ENCODE results near the gene SERP2. TPM values are rescaled to one million over a fixed set of nuclear protein-coding genes. Genes with fewer than 3 reads are reported as not detected.

SERP2 gene
- total RNA-seq, 4 donors from 2014 or later, result 1.2 to 1.4 (median 1.3) TPM; not detected in 1

DNA sequence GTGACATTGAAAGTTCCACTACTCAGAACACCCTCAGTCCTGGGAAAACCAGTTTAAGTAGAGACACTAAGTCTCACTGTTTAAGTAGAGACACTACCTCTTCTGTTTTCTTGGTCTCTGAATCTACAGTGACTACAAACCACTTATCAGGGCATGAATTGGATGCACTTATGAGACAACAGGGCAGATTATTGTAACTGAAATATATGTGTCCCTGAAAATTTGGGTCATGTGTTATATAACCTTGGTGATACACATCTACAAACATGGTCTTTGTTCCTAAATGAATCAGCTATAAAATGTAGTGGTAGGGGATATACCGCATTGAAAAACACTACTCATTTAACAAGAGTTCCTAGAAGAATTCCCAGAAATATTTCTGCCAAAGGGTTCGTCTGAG is 55.7 kb downstream of the SERP2 start:
- peaks cover 19% of the 10 kb centered on the region for H3K4me1 ChIP-seq
- H3K27me3 ChIP-seq, result no peaks in the 10 kb centered on the region
- no peaks in the 10 kb centered on the region for H3K9me3 ChIP-seq
- H3K4me3 ChIP-seq, result no peak overlapping the region
- 55% methylated on average over 2 of the region's 2 CpGs for WGBS
- DNase-seq (ENCODE audit: low spot score in 2 of 2), result no peak
- TF ChIP-seq EP300 (IDR thresholded peaks at IDR 0.05), result no peak
- no peak for TF ChIP-seq POLR2A (IDR thresholded peaks at IDR 0.05)
- TF ChIP-seq, protein P1, sequence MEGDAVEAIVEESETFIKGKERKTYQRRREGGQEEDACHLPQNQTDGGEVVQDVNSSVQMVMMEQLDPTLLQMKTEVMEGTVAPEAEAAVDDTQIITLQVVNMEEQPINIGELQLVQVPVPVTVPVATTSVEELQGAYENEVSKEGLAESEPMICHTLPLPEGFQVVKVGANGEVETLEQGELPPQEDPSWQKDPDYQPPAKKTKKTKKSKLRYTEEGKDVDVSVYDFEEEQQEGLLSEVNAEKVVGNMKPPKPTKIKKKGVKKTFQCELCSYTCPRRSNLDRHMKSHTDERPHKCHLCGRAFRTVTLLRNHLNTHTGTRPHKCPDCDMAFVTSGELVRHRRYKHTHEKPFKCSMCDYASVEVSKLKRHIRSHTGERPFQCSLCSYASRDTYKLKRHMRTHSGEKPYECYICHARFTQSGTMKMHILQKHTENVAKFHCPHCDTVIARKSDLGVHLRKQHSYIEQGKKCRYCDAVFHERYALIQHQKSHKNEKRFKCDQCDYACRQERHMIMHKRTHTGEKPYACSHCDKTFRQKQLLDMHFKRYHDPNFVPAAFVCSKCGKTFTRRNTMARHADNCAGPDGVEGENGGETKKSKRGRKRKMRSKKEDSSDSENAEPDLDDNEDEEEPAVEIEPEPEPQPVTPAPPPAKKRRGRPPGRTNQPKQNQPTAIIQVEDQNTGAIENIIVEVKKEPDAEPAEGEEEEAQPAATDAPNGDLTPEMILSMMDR (IDR thresholded peaks at IDR 0.05), result no peak
- no peak for TF ChIP-seq POLR2AphosphoS5 (IDR thresholded peaks at IDR 0.05)
- H3K27ac ChIP-seq, result no peak overlapping the region
- peaks cover 13% of the 10 kb centered on the region for H3K36me3 ChIP-seq

DNA sequence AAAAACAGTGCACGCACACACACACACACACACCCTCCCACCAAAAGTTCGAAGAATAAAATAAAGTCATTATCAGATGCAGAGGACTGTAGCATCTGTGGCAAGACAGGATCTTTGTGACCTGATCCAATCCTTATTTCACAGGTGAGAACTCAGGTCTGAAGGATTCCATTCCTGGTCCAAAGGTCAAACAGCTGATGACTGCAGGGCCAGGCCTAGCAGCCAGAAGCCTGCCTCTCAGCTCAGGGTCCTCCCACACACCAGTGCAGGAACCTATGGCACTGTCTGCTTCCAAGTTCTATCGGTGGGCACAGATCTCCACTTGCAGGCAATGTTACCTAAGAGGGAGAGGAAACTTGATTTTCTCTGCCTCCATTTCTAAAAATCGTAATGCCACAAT is 57.5 kb downstream of the SERP2 start:
- WGBS, result 89% methylated on average over 4 of the region's 4 CpGs
- no peaks in the 10 kb centered on the region for H3K9me3 ChIP-seq
- no peaks in the 10 kb centered on the region for H3K27me3 ChIP-seq
- peaks cover 17% of the 10 kb centered on the region for H3K36me3 ChIP-seq
- no peak for TF ChIP-seq POLR2AphosphoS5 (IDR thresholded peaks at IDR 0.05)
- TF ChIP-seq, protein P1 (IDR thresholded peaks at IDR 0.05), result no peak
- no peak for TF ChIP-seq EP300 (IDR thresholded peaks at IDR 0.05)
- TF ChIP-seq POLR2A (IDR thresholded peaks at IDR 0.05), result no peak
- no peak for DNase-seq (ENCODE audit: low spot score in 2 of 2)
- H3K27ac ChIP-seq, result no peak overlapping the region
- peaks cover 25% of the 10 kb centered on the region for H3K4me1 ChIP-seq
- H3K4me3 ChIP-seq, result no peak overlapping the region

DNA sequence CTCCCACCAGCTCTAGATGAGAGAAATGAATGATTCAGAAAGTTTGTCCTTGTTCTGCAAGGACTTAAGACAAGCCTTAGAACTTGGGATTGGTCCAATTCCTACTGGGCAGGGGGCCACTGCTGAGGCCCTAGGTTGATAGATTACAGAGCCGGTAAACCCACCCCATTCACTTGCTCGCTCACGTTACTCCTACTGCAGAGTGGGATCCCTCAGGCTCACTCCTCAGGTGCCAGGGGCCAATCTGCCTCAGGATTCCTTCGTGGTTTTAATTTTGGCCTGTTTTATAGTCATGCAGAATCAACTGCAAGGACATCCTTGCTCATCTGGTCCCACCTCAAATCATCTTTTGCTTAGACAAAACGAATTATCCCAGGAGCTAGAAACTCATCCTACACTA is 59.0 kb downstream of the SERP2 start:
- peaks cover 32% of the 10 kb centered on the region for H3K4me1 ChIP-seq
- H3K27ac ChIP-seq, result no peak overlapping the region
- 75% methylated on average over 5 of the region's 5 CpGs for whole genome bisulfite sequencing
- no peaks in the 10 kb centered on the region for H3K27me3 ChIP-seq
- TF ChIP-seq, protein P1 (IDR thresholded peaks at IDR 0.05), result no peak
- TF ChIP-seq POLR2A (IDR thresholded peaks at IDR 0.05), result no peak
- no peak for TF ChIP-seq POLR2AphosphoS5 (IDR thresholded peaks at IDR 0.05)
- no peak for TF ChIP-seq EP300 (IDR thresholded peaks at IDR 0.05)
- H3K4me3 ChIP-seq, result peak overlapping the region; percentile 80
- no peak for DNase-seq (ENCODE audit: low spot score in 2 of 2)
- H3K36me3 ChIP-seq, result peaks cover 17% of the 10 kb centered on the region
- H3K9me3 ChIP-seq, result no peaks in the 10 kb centered on the region

DNA sequence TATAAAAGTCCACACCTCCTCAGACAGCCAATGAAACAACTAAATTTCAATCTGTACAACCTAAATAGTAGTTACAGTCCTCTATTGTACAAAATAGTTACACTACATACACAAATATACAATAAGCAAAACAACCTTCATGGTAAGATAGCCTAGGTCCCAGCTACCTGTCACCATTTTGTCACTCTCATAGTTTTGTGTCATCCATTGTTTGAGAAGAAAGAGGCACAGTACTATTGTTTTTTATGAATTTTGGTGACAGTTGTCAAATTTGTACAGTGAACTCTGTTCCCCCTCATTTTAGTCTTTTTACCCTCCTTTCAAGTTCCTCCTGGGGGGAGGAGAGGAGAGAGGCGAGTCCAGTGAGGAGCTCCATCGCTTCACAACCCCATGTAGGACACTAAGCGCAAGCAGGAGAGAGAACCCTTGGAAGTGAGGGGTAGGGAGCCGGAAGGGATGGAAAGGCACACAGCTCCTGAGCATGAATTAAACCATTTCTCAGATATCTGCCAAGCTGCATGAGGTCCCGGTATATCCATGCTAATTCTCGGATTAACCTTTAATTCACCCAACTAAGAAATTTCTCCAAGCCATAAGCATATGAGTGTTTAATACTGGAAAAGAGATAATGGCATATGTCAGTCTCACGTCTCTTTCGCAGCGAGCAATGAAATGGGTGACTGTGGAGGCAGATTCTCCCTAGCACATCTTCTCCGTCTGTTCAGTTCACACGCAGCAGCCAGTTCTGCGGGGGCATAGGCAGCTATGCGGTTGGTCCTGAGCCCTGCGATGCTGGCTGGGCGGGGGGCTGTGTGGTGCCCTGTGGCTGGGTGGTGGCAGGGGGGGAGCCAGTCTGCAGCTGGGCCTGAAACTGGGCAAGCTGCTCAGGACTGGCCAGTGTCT is 60.5 kb downstream of the SERP2 start:
- no peaks in the 10 kb centered on the region for H3K9me3 ChIP-seq
- peak overlapping the region; percentile 80 for H3K4me3 ChIP-seq
- TF ChIP-seq POLR2A (IDR thresholded peaks at IDR 0.05) (no peak), POLR2AphosphoS5 (IDR thresholded peaks at IDR 0.05) (no peak)
- TF ChIP-seq, protein P1 (IDR thresholded peaks at IDR 0.05), result no peak
- H3K36me3 ChIP-seq, result peaks cover 17% of the 10 kb centered on the region
- DNase-seq (ENCODE audit: low spot score in 2 of 2), result no peak
- no peaks in the 10 kb centered on the region for H3K27me3 ChIP-seq
- H3K27ac ChIP-seq, result peak overlapping the region; percentile 96
- peaks cover 35% of the 10 kb centered on the region for H3K4me1 ChIP-seq
- 80% methylated on average over 15 of the region's 15 CpGs for WGBS

DNA sequence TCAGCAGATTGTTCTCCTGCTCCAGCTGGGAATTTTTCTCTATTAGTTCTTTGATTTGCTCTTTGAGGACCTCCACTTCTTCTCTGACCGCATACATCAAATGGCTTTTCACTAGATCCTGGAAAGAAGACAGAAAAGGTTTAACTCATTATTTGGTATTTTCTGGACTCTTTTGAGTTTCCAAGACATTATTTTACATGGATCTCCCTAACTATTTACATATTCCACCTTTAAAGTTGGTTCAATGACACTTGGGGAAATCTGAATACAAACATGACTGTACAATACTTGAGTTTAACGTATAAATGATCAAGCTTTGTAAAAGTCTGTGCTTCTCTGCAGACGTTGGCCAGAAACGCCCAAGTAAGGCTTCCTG is 61.1 kb downstream of the SERP2 start:
- DNase-seq (ENCODE audit: low spot score in 2 of 2), result no peak
- Histone ChIP-seq H3K4me3 (peak overlapping the region; percentile 80), H3K4me1 (peaks cover 35% of the 10 kb centered on the region), H3K27me3 (no peaks in the 10 kb centered on the region), H3K9me3 (no peaks in the 10 kb centered on the region), H3K36me3 (peaks cover 17% of the 10 kb centered on the region), H3K27ac (peak overlapping the region; percentile 96)
- TF ChIP-seq POLR2A (IDR thresholded peaks at IDR 0.05) (no peak), POLR2AphosphoS5 (IDR thresholded peaks at IDR 0.05) (no peak)
- WGBS, result 9% methylated on average over 4 of the region's 4 CpGs
